Measurements from ENCODE around the gene REN.

Gene REN

GRCh38 chr1:204190212-204191211 is 24.4 kb upstream of the REN start:
- peak; percentile 23 for DNase-seq

GRCh38 chr1:204188959-204189639 is 23.0 kb upstream of the REN start:
- DNase-seq, result no peak

GRCh38 chr1:204186597-204186996 is 20.5 kb upstream of the REN start:
- DNase-seq, result no peak

- no peak for DNase-seq
These were observed 15.0 kb upstream of the REN start for GRCh38 chr1:204181116-204181515.

- no peak for DNase-seq
These were observed 14.0 kb upstream of the REN start for GRCh38 chr1:204180133-204180532.

GRCh38 chr1:204178487-204179281 is 12.5 kb upstream of the REN start:
- DNase-seq, result no peak

GRCh38 chr1:204177133-204177532 is 11.0 kb upstream of the REN start:
- DNase-seq, result no peak

- no peak for DNase-seq
These were observed 9.9 kb upstream of the REN start for GRCh38 chr1:204176049-204176448.

- DNase-seq, result no peak
These were observed 8.8 kb upstream of the REN start for GRCh38 chr1:204174958-204175357.

GRCh38 chr1:204172404-204173029 is 6.4 kb upstream of the REN start:
- DNase-seq, result no peak

- peak; percentile 70 for DNase-seq
These were observed 5.6 kb upstream of the REN start for GRCh38 chr1:204171751-204172178.

- DNase-seq, result no peak
These were observed 4.5 kb upstream of the REN start for GRCh38 chr1:204170494-204171155.

GRCh38 chr1:204169858-204170257 is 3.7 kb upstream of the REN start:
- no peak for DNase-seq

- DNase-seq, result no peak
These were observed 1.6 kb upstream of the REN start for GRCh38 chr1:204167730-204168129.

- peak; percentile 60 for DNase-seq
These were observed 3.6 kb downstream of the REN start for GRCh38 chr1:204162494-204163074.

- no peak for DNase-seq
These were observed 4.3 kb downstream of the REN start for GRCh38 chr1:204161609-204162493.

- no peak for DNase-seq
These were observed 8.2 kb downstream of the REN start for GRCh38 chr1:204157962-204158361.

- no peak for DNase-seq
These were observed 10.3 kb downstream of the REN start for GRCh38 chr1:204155881-204156280.

GRCh38 chr1:204154568-204155255 is 11.4 kb downstream of the REN start:
- DNase-seq, result no peak

- no peak for DNase-seq
These were observed 12.5 kb downstream of the REN start for GRCh38 chr1:204153667-204154066.

Data from NCI-H226 (cell line).